ENCODE data around the gene CCDC80.

CCDC80 gene

DNA sequence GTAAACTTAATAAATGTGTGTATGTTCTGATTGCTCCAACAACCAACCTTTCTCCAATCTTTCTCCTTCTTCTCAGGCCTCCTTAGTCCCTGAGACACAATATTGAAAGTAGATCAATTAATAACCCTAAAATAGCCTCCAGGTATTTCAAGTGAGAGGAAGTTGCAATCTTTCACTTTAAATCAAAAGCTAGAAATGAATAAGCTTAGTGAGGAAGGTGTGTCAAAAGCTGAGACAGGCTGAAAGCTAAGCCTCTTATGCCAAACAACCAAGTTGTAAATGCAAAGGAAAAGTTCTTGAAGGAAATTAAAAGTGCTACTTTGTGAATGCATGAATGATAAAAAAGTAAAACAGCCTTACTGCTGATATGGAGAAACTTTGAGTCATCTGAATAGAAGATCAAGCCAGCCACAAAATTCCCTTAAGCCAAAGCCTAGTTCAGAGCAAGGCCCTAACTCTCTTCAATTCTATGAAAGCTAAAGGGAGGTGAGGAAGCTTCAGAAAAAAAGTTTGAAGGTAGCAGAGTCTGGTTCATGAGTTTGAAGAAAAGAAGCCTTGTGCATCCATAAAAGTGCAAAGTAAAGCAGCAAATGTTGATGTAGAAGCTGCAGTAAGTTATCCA is 38.6 kb downstream of the CCDC80 start:
- no peaks in the 10 kb centered on the region for H3K27me3 ChIP-seq (ENCODE audit: control insufficient read depth in 5 of 5, insufficient read depth in 4 of 5, low read length in 5 of 5)
- H3K4me1 ChIP-seq (ENCODE audit: control insufficient read depth in 5 of 5, insufficient read depth in 5 of 5, low read length in 5 of 5): peaks cover 0 to 34% (median 15%) of the 10 kb centered on the region in 5 donors
- H3K4me3 ChIP-seq (ENCODE audit: low read depth in 1 of 5, low read length in 5 of 5): no peak overlapping the region
- H3K9me3 ChIP-seq (ENCODE audit: control insufficient read depth in 5 of 5, low read length in 5 of 5): no peaks in the 10 kb centered on the region
- peaks cover 16 to 42% (median 38%) of the 10 kb centered on the region in 5 donors for H3K36me3 ChIP-seq (ENCODE audit: control insufficient read depth in 5 of 5, insufficient read depth in 5 of 5, low read length in 5 of 5)
- H3K9ac ChIP-seq (ENCODE audit: low read length in 5 of 5): no peak overlapping the region
- no peak overlapping the region for H3K27ac ChIP-seq (ENCODE audit: low read depth, low read length)

DNA sequence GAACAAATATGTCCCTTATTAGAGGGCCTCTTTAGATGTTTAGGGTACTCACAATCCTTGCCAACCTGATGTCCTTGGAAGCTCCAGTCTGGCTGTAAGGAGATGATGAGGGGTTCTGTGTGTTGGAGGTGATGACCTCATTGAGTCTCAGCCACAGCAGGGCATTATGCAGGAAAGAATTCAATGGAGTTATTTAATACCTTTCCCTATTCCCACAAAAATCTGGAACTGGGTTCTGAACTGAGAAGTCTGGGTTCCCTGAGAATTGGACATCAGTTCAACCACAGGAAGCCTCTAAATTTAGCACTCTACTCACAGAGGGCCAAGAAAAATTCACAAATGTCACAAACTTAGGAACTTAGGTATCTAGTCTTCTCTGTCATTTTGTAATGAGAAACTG is 42.2 kb downstream of the CCDC80 start:
- H3K9me3 ChIP-seq (ENCODE audit: control insufficient read depth in 5 of 5, low read length in 5 of 5): no peaks in the 10 kb centered on the region
- H3K36me3 ChIP-seq (ENCODE audit: control insufficient read depth in 5 of 5, insufficient read depth in 5 of 5, low read length in 5 of 5): peaks cover 7 to 32% (median 21%) of the 10 kb centered on the region in 5 donors
- peaks cover 0 to 13% (median 1%) of the 10 kb centered on the region in 5 donors for H3K4me1 ChIP-seq (ENCODE audit: control insufficient read depth in 5 of 5, insufficient read depth in 5 of 5, low read length in 5 of 5)
- no peak overlapping the region for H3K4me3 ChIP-seq (ENCODE audit: low read depth in 1 of 5, low read length in 5 of 5)
- no peak overlapping the region for H3K27ac ChIP-seq (ENCODE audit: low read depth, low read length)
- no peak overlapping the region for H3K9ac ChIP-seq (ENCODE audit: low read length in 5 of 5)
- no peaks in the 10 kb centered on the region for H3K27me3 ChIP-seq (ENCODE audit: control insufficient read depth in 5 of 5, insufficient read depth in 4 of 5, low read length in 5 of 5)

- H3K9me3 ChIP-seq (ENCODE audit: control insufficient read depth in 5 of 5, low read length in 5 of 5): no peaks in the 10 kb centered on the region
- no peaks in the 10 kb centered on the region for H3K27me3 ChIP-seq (ENCODE audit: control insufficient read depth in 5 of 5, insufficient read depth in 4 of 5, low read length in 5 of 5)
- no peak overlapping the region for H3K27ac ChIP-seq (ENCODE audit: low read depth, low read length)
- H3K4me3 ChIP-seq (ENCODE audit: low read depth in 1 of 5, low read length in 5 of 5): no peak overlapping the region
- H3K36me3 ChIP-seq (ENCODE audit: control insufficient read depth in 5 of 5, insufficient read depth in 5 of 5, low read length in 5 of 5): peaks cover 12 to 37% (median 24%) of the 10 kb centered on the region in 5 donors
- no peak overlapping the region for H3K9ac ChIP-seq (ENCODE audit: low read length in 5 of 5)
- peaks cover 0 to 10% (median 0%) of the 10 kb centered on the region in 5 donors for H3K4me1 ChIP-seq (ENCODE audit: control insufficient read depth in 5 of 5, insufficient read depth in 5 of 5, low read length in 5 of 5)
Measured at GRCh38 chr3:112597945-112598344, 43.0 kb downstream of the CCDC80 start.

DNA sequence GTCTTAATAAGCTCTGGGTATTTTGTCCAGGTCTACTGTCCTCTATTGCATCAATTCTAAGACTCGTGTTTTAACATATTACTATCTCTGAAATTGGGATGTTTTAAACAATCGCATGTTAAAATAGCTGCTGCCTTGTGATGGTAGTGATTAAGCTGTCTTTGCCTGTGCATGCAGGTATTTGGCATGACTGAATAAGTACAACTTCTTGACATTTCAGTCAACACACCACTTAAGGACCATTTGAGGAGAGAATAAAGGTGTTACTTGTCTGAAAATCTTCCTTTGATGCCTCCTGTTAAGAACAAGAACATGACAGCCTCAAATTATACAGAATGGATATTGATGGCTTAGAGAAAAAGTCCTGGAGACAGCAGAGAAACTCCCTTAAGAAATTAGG is 46.1 kb downstream of the CCDC80 start:
- H3K9ac ChIP-seq (ENCODE audit: low read length in 5 of 5): no peak overlapping the region
- H3K27me3 ChIP-seq (ENCODE audit: control insufficient read depth in 5 of 5, insufficient read depth in 4 of 5, low read length in 5 of 5): no peaks in the 10 kb centered on the region
- H3K4me1 ChIP-seq (ENCODE audit: control insufficient read depth in 5 of 5, insufficient read depth in 5 of 5, low read length in 5 of 5): no peaks in the 10 kb centered on the region
- no peak overlapping the region for H3K27ac ChIP-seq (ENCODE audit: low read depth, low read length)
- H3K36me3 ChIP-seq (ENCODE audit: control insufficient read depth in 5 of 5, insufficient read depth in 5 of 5, low read length in 5 of 5): peaks cover 12 to 34% (median 23%) of the 10 kb centered on the region in 5 donors
- no peak overlapping the region for H3K4me3 ChIP-seq (ENCODE audit: low read depth in 1 of 5, low read length in 5 of 5)
- no peaks in the 10 kb centered on the region for H3K9me3 ChIP-seq (ENCODE audit: control insufficient read depth in 5 of 5, low read length in 5 of 5)

- H3K4me1 ChIP-seq (ENCODE audit: control insufficient read depth in 5 of 5, insufficient read depth in 5 of 5, low read length in 5 of 5): no peaks in the 10 kb centered on the region
- H3K27me3 ChIP-seq (ENCODE audit: control insufficient read depth in 5 of 5, insufficient read depth in 4 of 5, low read length in 5 of 5): no peaks in the 10 kb centered on the region
- no peak overlapping the region for H3K4me3 ChIP-seq (ENCODE audit: low read depth in 1 of 5, low read length in 5 of 5)
- H3K27ac ChIP-seq (ENCODE audit: low read depth, low read length): no peak overlapping the region
- H3K9ac ChIP-seq (ENCODE audit: low read length in 5 of 5): no peak overlapping the region
- H3K36me3 ChIP-seq (ENCODE audit: control insufficient read depth in 5 of 5, insufficient read depth in 5 of 5, low read length in 5 of 5): peaks cover 8 to 32% (median 23%) of the 10 kb centered on the region in 5 donors
- H3K9me3 ChIP-seq (ENCODE audit: control insufficient read depth in 5 of 5, low read length in 5 of 5): no peaks in the 10 kb centered on the region
Measured at GRCh38 chr3:112593258-112593657, 47.7 kb downstream of the CCDC80 start.

- Histone ChIP-seq H3K9me3 (ENCODE audit: control insufficient read depth in 5 of 5, low read length in 5 of 5) (no peaks in the 10 kb centered on the region), H3K9ac (ENCODE audit: low read length in 5 of 5) (no peak overlapping the region), H3K4me1 (ENCODE audit: control insufficient read depth in 5 of 5, insufficient read depth in 5 of 5, low read length in 5 of 5) (no peaks in the 10 kb centered on the region), H3K4me3 (ENCODE audit: low read depth in 1 of 5, low read length in 5 of 5) (no peak overlapping the region), H3K27me3 (ENCODE audit: control insufficient read depth in 5 of 5, insufficient read depth in 4 of 5, low read length in 5 of 5) (no peaks in the 10 kb centered on the region), H3K27ac (ENCODE audit: low read depth, low read length) (no peak overlapping the region), H3K36me3 (ENCODE audit: control insufficient read depth in 5 of 5, insufficient read depth in 5 of 5, low read length in 5 of 5) (peaks cover 20 to 51% (median 42%) of the 10 kb centered on the region in 5 donors)
Measured at GRCh38 chr3:112587336-112587735, 53.6 kb downstream of the CCDC80 start.

- H3K9ac ChIP-seq (ENCODE audit: low read length in 5 of 5): no peak overlapping the region
- H3K4me1 ChIP-seq (ENCODE audit: control insufficient read depth in 5 of 5, insufficient read depth in 5 of 5, low read length in 5 of 5): peaks cover 0 to 4% (median 0%) of the 10 kb centered on the region in 5 donors
- peaks cover 25 to 60% (median 49%) of the 10 kb centered on the region in 5 donors for H3K36me3 ChIP-seq (ENCODE audit: control insufficient read depth in 5 of 5, insufficient read depth in 5 of 5, low read length in 5 of 5)
- H3K27me3 ChIP-seq (ENCODE audit: control insufficient read depth in 5 of 5, insufficient read depth in 4 of 5, low read length in 5 of 5): no peaks in the 10 kb centered on the region
- no peaks in the 10 kb centered on the region for H3K9me3 ChIP-seq (ENCODE audit: control insufficient read depth in 5 of 5, low read length in 5 of 5)
- H3K4me3 ChIP-seq (ENCODE audit: low read depth in 1 of 5, low read length in 5 of 5): no peak overlapping the region
- no peak overlapping the region for H3K27ac ChIP-seq (ENCODE audit: low read depth, low read length)
Measured at GRCh38 chr3:112585782-112586181, 55.2 kb downstream of the CCDC80 start.

DNA sequence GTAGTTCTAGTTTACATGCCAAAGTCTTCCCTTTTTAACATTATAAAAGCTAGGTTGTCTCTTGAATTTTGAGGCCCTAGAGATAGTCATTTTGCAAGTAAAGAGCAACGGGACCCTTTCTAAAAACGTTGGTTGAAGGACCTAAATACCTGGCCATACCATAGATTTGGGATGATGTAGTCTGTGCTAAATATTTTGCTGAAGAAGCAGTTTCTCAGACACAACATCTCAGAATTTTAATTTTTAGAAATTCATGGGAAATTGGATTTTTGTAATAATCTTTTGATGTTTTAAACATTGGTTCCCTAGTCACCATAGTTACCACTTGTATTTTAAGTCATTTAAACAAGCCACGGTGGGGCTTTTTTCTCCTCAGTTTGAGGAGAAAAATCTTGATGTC is 57.8 kb downstream of the CCDC80 start:
- peaks cover 0 to 17% (median 8%) of the 10 kb centered on the region in 5 donors for H3K4me1 ChIP-seq (ENCODE audit: control insufficient read depth in 5 of 5, insufficient read depth in 5 of 5, low read length in 5 of 5)
- H3K4me3 ChIP-seq (ENCODE audit: low read depth in 1 of 5, low read length in 5 of 5): no peak overlapping the region
- H3K27ac ChIP-seq (ENCODE audit: low read depth, low read length): no peak overlapping the region
- H3K27me3 ChIP-seq (ENCODE audit: control insufficient read depth in 5 of 5, insufficient read depth in 4 of 5, low read length in 5 of 5): no peaks in the 10 kb centered on the region
- H3K9ac ChIP-seq (ENCODE audit: low read length in 5 of 5): no peak overlapping the region
- no peaks in the 10 kb centered on the region for H3K9me3 ChIP-seq (ENCODE audit: control insufficient read depth in 5 of 5, low read length in 5 of 5)
- H3K36me3 ChIP-seq (ENCODE audit: control insufficient read depth in 5 of 5, insufficient read depth in 5 of 5, low read length in 5 of 5): peaks cover 34 to 63% (median 50%) of the 10 kb centered on the region in 5 donors

DNA sequence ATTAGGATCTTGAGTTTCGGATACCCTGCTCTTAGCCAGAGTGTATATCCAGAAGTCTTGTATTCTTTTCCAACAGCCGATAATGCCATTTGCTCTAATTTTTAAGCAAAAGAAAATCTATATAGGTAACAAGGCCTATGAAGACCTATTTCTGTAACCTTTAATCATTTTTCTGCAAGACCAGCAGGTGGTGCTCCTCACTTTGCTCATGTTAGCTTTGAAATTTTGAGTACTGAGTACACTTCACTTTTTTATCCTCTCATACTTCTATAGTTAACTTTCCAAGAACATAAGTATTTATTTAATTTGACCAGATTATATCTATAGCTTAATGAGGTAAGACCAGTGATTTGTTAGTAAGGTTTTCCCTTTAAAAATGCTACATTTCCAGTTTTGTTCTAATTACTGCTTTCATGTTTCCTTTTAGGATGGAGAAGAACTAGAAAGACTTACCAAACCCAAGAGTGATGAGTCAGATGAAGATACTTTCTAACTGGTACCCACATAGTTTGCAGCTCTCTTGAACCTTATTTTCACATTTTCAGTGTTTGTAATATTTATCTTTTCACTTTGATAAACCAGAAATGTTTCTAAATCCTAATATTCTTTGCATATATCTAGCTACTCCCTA is 58.6 kb downstream of the CCDC80 start:
- Histone ChIP-seq H3K9ac (ENCODE audit: low read length in 5 of 5) (no peak overlapping the region), H3K4me3 (ENCODE audit: low read depth in 1 of 5, low read length in 5 of 5) (no peak overlapping the region), H3K27ac (ENCODE audit: low read depth, low read length) (peak overlapping the region; percentile 21), H3K4me1 (ENCODE audit: control insufficient read depth in 5 of 5, insufficient read depth in 5 of 5, low read length in 5 of 5) (peaks cover 0 to 17% (median 8%) of the 10 kb centered on the region in 5 donors), H3K36me3 (ENCODE audit: control insufficient read depth in 5 of 5, insufficient read depth in 5 of 5, low read length in 5 of 5) (peaks cover 34 to 56% (median 49%) of the 10 kb centered on the region in 5 donors), H3K9me3 (ENCODE audit: control insufficient read depth in 5 of 5, low read length in 5 of 5) (no peaks in the 10 kb centered on the region), H3K27me3 (ENCODE audit: control insufficient read depth in 5 of 5, insufficient read depth in 4 of 5, low read length in 5 of 5) (no peaks in the 10 kb centered on the region)

DNA sequence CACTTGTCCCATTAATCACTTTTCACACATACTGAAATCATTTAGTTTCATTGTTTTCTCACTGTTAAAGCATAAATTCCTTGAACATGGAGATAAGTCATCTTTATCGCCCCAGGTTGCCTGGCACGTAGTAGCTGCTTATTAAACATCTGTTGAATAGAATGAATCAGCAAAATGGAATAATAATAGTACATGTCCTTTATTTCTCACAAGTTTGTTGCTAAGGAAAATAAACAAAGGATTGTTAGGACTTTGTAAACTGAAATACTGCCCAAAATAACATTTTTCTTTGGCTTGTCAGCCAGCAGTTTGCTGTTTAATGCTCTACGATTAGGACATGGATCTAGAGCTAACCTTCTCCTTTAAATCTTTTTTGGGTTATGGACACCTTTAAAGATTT is 61.2 kb downstream of the CCDC80 start:
- H3K36me3 ChIP-seq (ENCODE audit: control insufficient read depth in 5 of 5, insufficient read depth in 5 of 5, low read length in 5 of 5): peaks cover 19 to 50% (median 27%) of the 10 kb centered on the region in 5 donors
- H3K27ac ChIP-seq (ENCODE audit: low read depth, low read length): peak overlapping the region; percentile 47
- H3K4me3 ChIP-seq (ENCODE audit: low read depth in 1 of 5, low read length in 5 of 5): no peak overlapping the region
- H3K4me1 ChIP-seq (ENCODE audit: control insufficient read depth in 5 of 5, insufficient read depth in 5 of 5, low read length in 5 of 5): peaks cover 0 to 17% (median 8%) of the 10 kb centered on the region in 5 donors
- H3K9ac ChIP-seq (ENCODE audit: low read length in 5 of 5): peak overlapping the region in 1 of 5 donors; percentile 4
- H3K27me3 ChIP-seq (ENCODE audit: control insufficient read depth in 5 of 5, insufficient read depth in 4 of 5, low read length in 5 of 5): no peaks in the 10 kb centered on the region
- H3K9me3 ChIP-seq (ENCODE audit: control insufficient read depth in 5 of 5, low read length in 5 of 5): no peaks in the 10 kb centered on the region

Measured in subcutaneous abdominal adipose tissue (tissue), 5 donors.